ENCODE data around the gene DENND10.

DNA sequence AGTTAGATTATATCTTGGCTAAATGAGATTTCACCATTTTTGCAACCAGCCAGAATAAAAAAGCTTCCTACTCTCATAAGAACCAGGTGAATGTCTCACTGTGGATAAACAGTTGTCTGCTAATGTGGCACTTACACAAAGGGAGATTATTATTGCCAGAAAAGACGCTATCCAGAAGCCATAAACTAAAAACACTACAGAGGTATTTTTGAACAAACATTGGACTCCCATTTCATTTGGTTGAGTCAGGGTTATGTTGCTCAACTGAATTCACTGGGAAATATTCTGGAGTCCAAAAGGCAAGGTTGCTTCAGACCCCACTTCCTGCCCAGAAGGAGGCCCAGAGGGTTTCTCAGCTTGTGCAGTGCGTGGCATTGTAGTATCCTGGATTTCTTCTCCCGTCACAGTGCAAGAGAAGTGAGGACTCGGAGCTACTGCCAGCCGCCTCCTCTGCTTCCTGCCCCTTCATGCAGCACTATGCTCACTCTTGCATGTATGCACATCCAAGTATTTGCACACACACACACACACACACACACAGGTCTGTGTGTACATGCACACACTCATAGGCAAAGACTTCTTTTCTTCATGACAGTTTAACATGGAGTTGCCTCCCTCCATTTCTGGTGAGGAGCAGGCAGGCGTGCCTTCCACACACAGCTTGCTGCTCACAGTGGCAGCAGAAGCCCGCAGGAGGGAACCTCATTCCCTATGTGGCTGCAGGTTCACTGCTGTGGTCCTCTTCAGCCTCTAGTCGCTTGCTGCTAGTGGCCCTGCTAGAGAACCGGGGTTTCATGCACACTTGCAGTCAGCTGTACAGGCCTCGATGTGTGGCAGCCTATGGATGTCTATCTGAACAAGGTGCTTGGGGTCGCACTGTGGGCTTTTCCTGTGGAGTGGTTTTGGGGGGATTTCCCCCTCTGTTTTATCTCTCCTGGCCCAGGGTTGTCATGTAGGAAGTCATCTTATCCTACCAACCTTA, 10.1 kb downstream of the DENND10 start:
- TF ChIP-seq, protein P1, sequence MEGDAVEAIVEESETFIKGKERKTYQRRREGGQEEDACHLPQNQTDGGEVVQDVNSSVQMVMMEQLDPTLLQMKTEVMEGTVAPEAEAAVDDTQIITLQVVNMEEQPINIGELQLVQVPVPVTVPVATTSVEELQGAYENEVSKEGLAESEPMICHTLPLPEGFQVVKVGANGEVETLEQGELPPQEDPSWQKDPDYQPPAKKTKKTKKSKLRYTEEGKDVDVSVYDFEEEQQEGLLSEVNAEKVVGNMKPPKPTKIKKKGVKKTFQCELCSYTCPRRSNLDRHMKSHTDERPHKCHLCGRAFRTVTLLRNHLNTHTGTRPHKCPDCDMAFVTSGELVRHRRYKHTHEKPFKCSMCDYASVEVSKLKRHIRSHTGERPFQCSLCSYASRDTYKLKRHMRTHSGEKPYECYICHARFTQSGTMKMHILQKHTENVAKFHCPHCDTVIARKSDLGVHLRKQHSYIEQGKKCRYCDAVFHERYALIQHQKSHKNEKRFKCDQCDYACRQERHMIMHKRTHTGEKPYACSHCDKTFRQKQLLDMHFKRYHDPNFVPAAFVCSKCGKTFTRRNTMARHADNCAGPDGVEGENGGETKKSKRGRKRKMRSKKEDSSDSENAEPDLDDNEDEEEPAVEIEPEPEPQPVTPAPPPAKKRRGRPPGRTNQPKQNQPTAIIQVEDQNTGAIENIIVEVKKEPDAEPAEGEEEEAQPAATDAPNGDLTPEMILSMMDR (IDR thresholded peaks at IDR 0.05; ENCODE audit: insufficient read depth, low read length, poor library complexity, severe bottlenecking), result no peak
- TF ChIP-seq EZH2phosphoT487 (conservative IDR thresholded peaks at IDR 0.05; ENCODE audit: low read length), result no peak
